T-cell (primary cell): ENCODE results near the gene TMEM250. TPM values are rescaled to one million over a fixed set of nuclear protein-coding genes. Genes with fewer than 3 reads are reported as not detected.

Experiments
- ATAC-seq, 4 experiments: fragments of 200-7000 bp in 3 of 4; fragments of 150-1000 bp in 1 of 4; cut with Tn5 transposase; replicated peaks in 1 of 4; 1 replicate in 3 of 4; 2 replicates in 1 of 4; pipeline ENCODE4 v1.10.0; 2021; ENCODE audit warnings: moderate library complexity in 3 of 4, mild to moderate bottlenecking in 2 of 4, moderate number of reproducible peaks in 1 of 4
- CTCF ChIA-PET, 2 donors: fragments of 300-600 bp; sonication (Branson Sonifier 250); formaldehyde crosslinking; loops; one replicate each; lab custom pipeline; 2022; ENCODE audit warnings: antibody characterized with exemption in 2 of 2; lab: Charles Lee
- POLR2A ChIA-PET, 2 donors: fragments of 300-600 bp; sonication (Branson Sonifier 250); formaldehyde crosslinking; loops; one replicate each; lab custom pipeline; 2022; ENCODE audit warnings: antibody characterized with exemption in 2 of 2; lab: Charles Lee
- DNase-seq, 35 experiments: peaks; one replicate each; pipeline versions ENCODE4 v3.0.0 to v3.0.0-alpha.2; 2013 to 2023
- H3K27ac ChIP-seq: one replicate; pipeline ENCODE4 v1.5.1; 2013; ENCODE audit warnings: low read length
- H3K27me3 ChIP-seq, 2 experiments: replicated peaks in 1 of 2; 1 replicate in 1 of 2; 2 replicates in 1 of 2; pipeline versions ENCODE4 v1.6.1 to v1.7.0; 2013; ENCODE audit warnings: low read length in 1 of 2, mixed read lengths in 1 of 2; ENCODE audit not compliant: control insufficient read depth in 2 of 2, insufficient read depth in 2 of 2; ENCODE audit errors: extremely low read depth in 1 of 2
- H3K36me3 ChIP-seq, 2 donors: 1 replicate in 1 of 2; 2 replicates in 1 of 2; pipeline versions ENCODE4 v1.6.1 to v1.7.0; 2013; ENCODE audit warnings: low read length in 1 of 2; ENCODE audit not compliant: control insufficient read depth in 2 of 2, insufficient read depth in 1 of 2; ENCODE audit errors: extremely low read depth in 1 of 2
- H3K4me1 ChIP-seq, 2 experiments: 1 replicate in 1 of 2; 2 replicates in 1 of 2; pipeline versions ENCODE4 v1.6.1 to v1.7.0; 2013; ENCODE audit warnings: low read length in 2 of 2, mixed read lengths in 1 of 2; ENCODE audit not compliant: insufficient read depth in 2 of 2, control insufficient read depth in 1 of 2; ENCODE audit errors: extremely low read depth in 1 of 2
- H3K4me3 ChIP-seq, 2 donors: 1 replicate in 1 of 2; 2 replicates in 1 of 2; pipeline versions ENCODE4 v1.5.1 to v1.7.0; 2013; ENCODE audit warnings: mild to moderate bottlenecking in 2 of 2, low read length in 1 of 2, moderate library complexity in 1 of 2; ENCODE audit not compliant: control insufficient read depth in 1 of 2; ENCODE audit errors: extremely low read depth in 1 of 2
- H3K9me3 ChIP-seq: 2 replicates; pipeline ENCODE4 v1.7.0; 2013
- H3K27ac Mint-ChIP-seq, 2 donors: one replicate each; pipeline ENCODE4 v1.8.0; 2020 to 2021; ENCODE audit warnings: mild to moderate bottlenecking in 2 of 2, mixed read lengths in 2 of 2
- H3K27me3 Mint-ChIP-seq, 2 donors: one replicate each; pipeline ENCODE4 v1.8.0; 2021 to 2022; ENCODE audit warnings: mixed read lengths in 2 of 2
- H3K36me3 Mint-ChIP-seq: one replicate; pipeline ENCODE4 v1.8.0; 2021; ENCODE audit warnings: mixed read lengths
- H3K4me1 Mint-ChIP-seq, 3 donors: one replicate each; pipeline ENCODE4 v1.8.0; 2020 to 2022; ENCODE audit warnings: mixed read lengths in 3 of 3, mild to moderate bottlenecking in 1 of 3
- H3K4me3 Mint-ChIP-seq, 3 donors: one replicate each; pipeline ENCODE4 v1.8.0; 2020 to 2022; ENCODE audit warnings: mild to moderate bottlenecking in 3 of 3, mixed read lengths in 3 of 3, moderate library complexity in 3 of 3
- H3K9me3 Mint-ChIP-seq, 3 donors: one replicate each; pipeline ENCODE4 v1.8.0; 2020 to 2022; ENCODE audit warnings: mixed read lengths in 3 of 3
- whole genome bisulfite sequencing: methylation state at CpG from one replicate; pipeline ENCODE4 v1.1.5; 2013; ENCODE audit warnings: missing lambda C conversion rate; ENCODE audit not compliant: insufficient coverage; 5-methylcytosine and 5-hydroxymethylcytosine counted together
- total RNA-seq, 35 experiments: library from RNA in 6 of 35; stranded (reverse) in 6 of 35; fragments of 120-200 nt in 1 of 35; gene quantifications; one replicate each; pipeline versions ENCODE4 v1.2.1 to v1.2.4 and lab custom pipeline; 2013 to 2026

The TMEM250 gene
- total RNA-seq (10 to 100 TPM; 21.0 to 77.9 (median 63.0) TPM), total RNA-seq (lab: John Stamatoyannopoulos, UW) (21.5 to 103 (median 57.4) reads per million in 29 experiments)
- 40.6 TPM for total RNA-seq (2013)

DNA sequence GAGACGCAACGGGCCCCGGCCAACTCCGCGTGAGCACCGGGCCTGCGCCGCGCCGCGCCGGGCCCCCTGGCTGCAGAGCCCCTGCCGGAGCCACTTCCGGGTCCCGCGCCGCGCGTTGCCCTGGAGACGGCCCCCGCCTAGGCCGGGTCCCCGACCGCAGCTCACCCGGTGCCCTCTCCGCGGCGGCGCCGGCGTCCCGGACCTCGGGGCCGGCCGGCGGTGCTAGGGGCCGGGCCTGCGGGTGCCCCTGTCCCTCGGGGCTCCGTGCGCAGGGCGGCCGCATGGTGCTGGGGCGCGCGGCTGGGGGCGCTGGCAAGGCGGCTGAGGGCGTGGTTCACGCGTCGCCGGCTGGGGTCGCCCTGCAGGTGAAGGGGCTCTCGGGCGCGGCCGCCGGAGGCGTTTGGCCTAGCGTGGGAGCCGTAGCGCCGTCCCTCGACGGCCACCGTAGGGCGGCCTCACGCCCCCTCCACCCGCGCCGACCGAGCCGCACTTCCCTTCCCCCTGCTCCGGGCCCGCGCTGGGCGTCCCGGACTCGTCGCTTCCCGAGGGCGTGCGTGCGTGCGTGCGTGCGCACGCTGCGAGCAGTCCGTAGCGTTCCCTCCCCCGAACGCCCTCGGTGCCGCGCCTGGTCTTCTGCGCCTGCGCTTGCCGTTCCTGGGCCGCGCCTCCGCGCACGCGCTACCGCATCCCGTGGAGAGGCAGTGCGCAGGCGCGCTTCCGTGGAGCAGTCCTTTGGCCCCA is at the start of gene TMEM250:
TMEM250 (minus strand) TSS at position 556 of the 741 bp plus-strand sequence. CDS start 1,975 bp downstream, outside the sequence.
- CTCF ChIA-PET: no interaction called here
- Mint-ChIP-seq H3K27me3 (no peaks in the 10 kb centered on the region), H3K4me3 (peak within 1 kb of the TSS; percentile 73 to 82 (median 73)), H3K36me3 (no peaks in the 10 kb centered on the region), H3K9me3 (no peaks in the 10 kb centered on the region), H3K4me1 (peaks cover 17 to 29% (median 28%) of the 10 kb centered on the region in 3 donors), H3K27ac (peak within 1 kb of the TSS; percentile 73 to 86)
- DNase-seq (peak; percentile 91 to 98 (median 95)), ATAC-seq (peak; percentile 91 to 94 (median 92))
- peak within 1 kb of the TSS; percentile 68 for H3K27ac ChIP-seq
- peaks cover 21 to 59% of the 10 kb centered on the region in 2 experiments for H3K4me1 ChIP-seq
- under 1% methylated on average over 112 of the region's 112 CpGs for WGBS
- peak within 1 kb of the TSS; percentile 50 to 55 for H3K4me3 ChIP-seq
- peaks cover 10 to 22% of the 10 kb centered on the region in 2 donors for H3K36me3 ChIP-seq
- peaks cover 0 to 5% of the 10 kb centered on the region in 2 experiments for H3K27me3 ChIP-seq
- POLR2A ChIA-PET: no interaction called here
- H3K9me3 ChIP-seq: no peaks in the 10 kb centered on the region

DNA sequence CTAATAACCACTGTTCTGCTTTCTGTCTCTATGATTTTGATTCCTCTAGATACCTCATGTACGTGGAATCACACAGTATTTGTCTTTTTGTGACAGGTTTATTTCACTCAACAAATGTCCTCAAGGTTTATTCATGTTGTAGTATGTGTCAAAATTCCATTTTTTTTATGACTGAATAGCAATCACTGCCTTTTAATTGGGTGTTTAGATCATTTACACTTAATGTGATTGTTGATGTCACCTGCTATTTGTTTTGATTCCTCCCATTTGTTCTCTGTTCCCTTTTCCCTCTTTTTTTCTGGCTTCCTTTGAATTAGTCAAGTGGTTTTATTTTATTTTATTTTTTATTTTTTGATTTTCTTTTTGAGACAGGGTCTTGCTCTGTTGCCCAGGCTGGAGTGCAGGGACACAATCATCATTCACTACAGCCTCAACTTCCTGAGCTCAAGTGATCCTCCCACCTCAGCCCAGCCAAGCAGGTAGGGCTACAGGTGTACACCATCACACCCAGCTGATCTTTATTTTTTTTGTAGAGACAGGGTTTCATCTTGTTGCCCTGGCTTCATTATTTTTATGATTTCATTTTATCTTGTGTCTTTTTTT is 44.7 kb upstream of the TMEM250 start:
- H3K4me3 Mint-ChIP-seq: no peak overlapping the region
- H3K27ac Mint-ChIP-seq: no peak overlapping the region
- no peak for ATAC-seq
- peaks cover 3 to 4% (median 4%) of the 10 kb centered on the region in 3 donors for H3K9me3 Mint-ChIP-seq
- Histone ChIP-seq H3K9me3 (no peaks in the 10 kb centered on the region), H3K4me3 (no peak overlapping the region), H3K4me1 (no peaks in the 10 kb centered on the region), H3K27me3 (peaks cover 0 to 22% of the 10 kb centered on the region in 2 experiments), H3K27ac (no peak overlapping the region), H3K36me3 (no peaks in the 10 kb centered on the region)
- DNase-seq: no peak
- no peaks in the 10 kb centered on the region for H3K4me1 Mint-ChIP-seq
- no peaks in the 10 kb centered on the region for H3K36me3 Mint-ChIP-seq
- ChIA-PET POLR2A (interaction anchor here in 1 of 2 donors (0.6 kb wide), 1 partner anchor 52 kb away, joined by 3 read pairs; no protein-coding TSS in a partner anchor), CTCF (no interaction called here)
- peaks cover 4 to 5% of the 10 kb centered on the region in 2 donors for H3K27me3 Mint-ChIP-seq
- no CpG with 5 or more reads among the region's 1 CpG for WGBS

GRCh38 chr9:136160995-136161610 is 42.4 kb upstream of the TMEM250 start:
- no peak for DNase-seq
- ChIA-PET POLR2A (no interaction called here), CTCF (no interaction called here)
- Histone ChIP-seq H3K27me3 (peaks cover 0 to 29% of the 10 kb centered on the region in 2 experiments), H3K9me3 (no peaks in the 10 kb centered on the region), H3K4me1 (no peaks in the 10 kb centered on the region), H3K36me3 (no peaks in the 10 kb centered on the region), H3K4me3 (no peak overlapping the region), H3K27ac (no peak overlapping the region)
- Mint-ChIP-seq H3K9me3 (peaks cover 3 to 4% (median 4%) of the 10 kb centered on the region in 3 donors), H3K36me3 (no peaks in the 10 kb centered on the region), H3K4me1 (no peaks in the 10 kb centered on the region), H3K27ac (no peak overlapping the region), H3K4me3 (no peak overlapping the region), H3K27me3 (peaks cover 2 to 3% of the 10 kb centered on the region in 2 donors)
- WGBS: 59% methylated on average over 6 of the region's 10 CpGs
- no peak for ATAC-seq

GRCh38 chr9:136160381-136160841 is 41.7 kb upstream of the TMEM250 start:
- H3K27me3 ChIP-seq: peaks cover 0 to 35% of the 10 kb centered on the region in 2 experiments
- no peak overlapping the region for H3K4me3 ChIP-seq
- no peaks in the 10 kb centered on the region for H3K9me3 ChIP-seq
- no peak for DNase-seq
- CTCF ChIA-PET: no interaction called here
- H3K27ac ChIP-seq: no peak overlapping the region
- POLR2A ChIA-PET: no interaction called here
- H3K4me1 ChIP-seq: no peaks in the 10 kb centered on the region
- 83% methylated on average over 7 of the region's 12 CpGs for WGBS
- ATAC-seq: no peak
- Mint-ChIP-seq H3K27me3 (peaks cover 3 to 4% of the 10 kb centered on the region in 2 donors), H3K27ac (no peak overlapping the region), H3K9me3 (peaks cover 3 to 4% (median 4%) of the 10 kb centered on the region in 3 donors), H3K36me3 (no peaks in the 10 kb centered on the region), H3K4me3 (no peak overlapping the region), H3K4me1 (no peaks in the 10 kb centered on the region)
- no peaks in the 10 kb centered on the region for H3K36me3 ChIP-seq

DNA sequence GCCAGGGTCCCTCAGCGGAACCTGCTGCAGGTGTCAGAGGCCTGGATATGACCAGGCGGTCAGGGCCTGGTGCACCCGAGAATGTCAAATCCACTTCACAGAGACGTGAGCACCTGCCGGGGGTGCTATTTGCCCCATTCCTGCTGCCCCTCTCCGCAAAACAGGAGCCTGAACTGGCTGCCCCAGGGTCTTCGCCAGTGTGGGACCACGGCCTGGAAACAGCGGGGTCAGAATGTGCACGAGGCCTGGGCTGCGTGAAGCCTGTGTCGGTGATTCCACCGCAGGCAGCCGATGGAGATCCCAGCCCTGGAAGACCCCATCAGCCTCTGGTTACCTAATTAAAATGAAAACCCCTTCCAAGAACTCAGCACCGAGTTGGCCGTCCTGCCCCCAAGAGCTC is 41.2 kb upstream of the TMEM250 start:
- no peak for DNase-seq
- no peak overlapping the region for H3K27ac Mint-ChIP-seq
- H3K36me3 Mint-ChIP-seq: no peaks in the 10 kb centered on the region
- peaks cover 0 to 38% of the 10 kb centered on the region in 2 experiments for H3K27me3 ChIP-seq
- H3K9me3 ChIP-seq: no peaks in the 10 kb centered on the region
- H3K27ac ChIP-seq: no peak overlapping the region
- H3K4me3 Mint-ChIP-seq: no peak overlapping the region
- no peaks in the 10 kb centered on the region for H3K4me1 ChIP-seq
- ChIA-PET CTCF (no interaction called here), POLR2A (no interaction called here)
- no peaks in the 10 kb centered on the region for H3K4me1 Mint-ChIP-seq
- peaks cover 7 to 10% of the 10 kb centered on the region in 2 donors for H3K27me3 Mint-ChIP-seq
- peaks cover 3 to 4% (median 4%) of the 10 kb centered on the region in 3 donors for H3K9me3 Mint-ChIP-seq
- H3K36me3 ChIP-seq: no peaks in the 10 kb centered on the region
- no peak for ATAC-seq
- H3K4me3 ChIP-seq: no peak overlapping the region
- WGBS: 87% methylated on average over 14 of the region's 16 CpGs
